Smooth muscle cell (in vitro differentiated cells): ENCODE data around the gene IFI6. TPM values are rescaled to one million over a fixed set of nuclear protein-coding genes. Genes with fewer than 3 reads are reported as not detected.

Experiments used
- DNase-seq: peaks from one replicate; lab custom pipeline; 2025; ENCODE audit not compliant: unreplicated experiment; lab: John Stamatoyannopoulos, UW
- H2AFZ ChIP-seq: fragments of 200-600 bp; sonication (generic); 2 replicates; pipeline ENCODE4 v1.6.0; 2016; ENCODE audit warnings: antibody characterized with exemption, low read depth, mild to moderate bottlenecking
- H3F3A ChIP-seq: fragments of 200-600 bp; sonication (generic); 2 replicates; pipeline ENCODE4 v1.6.0; 2017; ENCODE audit warnings: antibody characterized with exemption, low read depth
- H3K27ac ChIP-seq: fragments of 200-600 bp; sonication (generic); 2 replicates; pipeline ENCODE4 v1.5.1; 2016; ENCODE audit warnings: low read depth, mild to moderate bottlenecking
- H3K27me3 ChIP-seq: fragments of 200-600 bp; sonication (generic); 2 replicates; pipeline ENCODE4 v1.6.1; 2016; ENCODE audit warnings: low read depth, mild to moderate bottlenecking
- H3K36me3 ChIP-seq: fragments of 200-600 bp; sonication (generic); 2 replicates; pipeline ENCODE4 v1.5.1; 2016; ENCODE audit warnings: low read depth
- H3K4me1 ChIP-seq: fragments of 200-600 bp; sonication (generic); 2 replicates; pipeline ENCODE4 v1.5.1; 2016; ENCODE audit warnings: low read depth
- H3K4me2 ChIP-seq: fragments of 200-600 bp; sonication (generic); 2 replicates; pipeline ENCODE4 v1.6.0; 2016; ENCODE audit warnings: mild to moderate bottlenecking
- H3K4me3 ChIP-seq: fragments of 200-600 bp; sonication (generic); 2 replicates; pipeline ENCODE4 v1.5.1; 2016; ENCODE audit warnings: mild to moderate bottlenecking
- H3K79me2 ChIP-seq: fragments of 200-600 bp; sonication (generic); 2 replicates; pipeline ENCODE4 v1.6.0; 2016; ENCODE audit warnings: low read depth, mild to moderate bottlenecking
- H3K9ac ChIP-seq: fragments of 200-600 bp; sonication (generic); 2 replicates; pipeline ENCODE4 v1.6.0; 2016; ENCODE audit warnings: low read depth
- H3K9me3 ChIP-seq: fragments of 200-600 bp; sonication (generic); replicated peaks from 2 replicates; pipeline ENCODE4 v1.5.1; 2016; ENCODE audit warnings: low read depth
- H4K20me1 ChIP-seq: fragments of 200-600 bp; sonication (generic); 2 replicates; pipeline ENCODE4 v1.6.0; 2016; ENCODE audit warnings: low read depth
- CTCF ChIP-seq: fragments of 200-600 bp; sonication (generic); IDR thresholded peaks from 2 replicates; pipeline ENCODE4 v1.5.1; 2017; ENCODE audit warnings: borderline replicate concordance, mild to moderate bottlenecking, antibody characterized with exemption; ENCODE audit not compliant: insufficient read depth, poor library complexity, severe bottlenecking
- WGBS: methylation state at CpG from one replicate; pipeline ENCODE4 v1.1.7; 2016; ENCODE audit warnings: low lambda C conversion rate; 5-methylcytosine and 5-hydroxymethylcytosine counted together
- polyA plus RNA-seq: library from polyadenylated mRNA; unstranded; fragments of >200 nt; fragmentation: Nextera tagmentation; extraction: Ambion mirVana; gene quantifications from 2 replicates; pipeline ENCODE4 v1.2.1, GENCODE V29; 2016
- total RNA-seq: library from RNA; depleted of rRNA; stranded (reverse); fragments of >200 nt; gene quantifications from 2 replicates; pipeline ENCODE4 v1.2.3, GENCODE V29; 2014

The IFI6 gene
- total and polyA plus RNA-seq, 2 experiments from 2014 or later: 26.7 to 43.7 TPM

GRCh38 chr1:27666791-27667254, 5.2 kb downstream of the IFI6 start:
- peaks cover 5% of the 10 kb centered on the region for H3K4me1 ChIP-seq
- no peaks in the 10 kb centered on the region for H3F3A ChIP-seq
- no peaks in the 10 kb centered on the region for H3K9me3 ChIP-seq
- H3K36me3 ChIP-seq: no peaks in the 10 kb centered on the region
- WGBS: 67% methylated on average over 6 of the region's 6 CpGs
- no peak for DNase-seq
- no peak overlapping the region for H3K4me2 ChIP-seq
- TF ChIP-seq CTCF: no peak
- H2AFZ ChIP-seq: no peak overlapping the region
- H3K27ac ChIP-seq: no peak overlapping the region
- no peaks in the 10 kb centered on the region for H3K79me2 ChIP-seq
- no peaks in the 10 kb centered on the region for H4K20me1 ChIP-seq
- no peak overlapping the region for H3K9ac ChIP-seq
- no peak overlapping the region for H3K4me3 ChIP-seq
- H3K27me3 ChIP-seq: no peaks in the 10 kb centered on the region

DNA sequence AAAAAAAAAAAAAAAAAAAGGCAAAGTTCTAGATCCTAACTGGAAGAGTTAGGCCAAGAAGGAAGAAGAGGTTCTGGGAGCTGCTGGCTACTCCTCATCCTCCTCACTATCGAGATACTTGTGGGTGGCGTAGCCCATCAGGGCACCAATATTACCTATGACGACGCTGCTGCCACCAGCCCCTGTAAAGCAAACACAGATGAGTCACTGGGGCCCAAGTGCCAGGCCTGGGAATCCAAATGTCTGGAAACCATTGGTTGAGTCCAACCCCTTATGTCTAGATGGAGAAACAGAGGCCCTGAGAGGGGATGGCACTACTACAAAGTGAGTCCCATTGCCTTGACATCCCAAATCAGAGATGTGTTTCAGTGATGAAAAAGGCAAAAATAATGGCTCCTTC, 5.7 kb downstream of the IFI6 start:
- 87% methylated on average over 4 of the region's 4 CpGs for WGBS
- no peak for TF ChIP-seq CTCF
- H3F3A ChIP-seq: no peaks in the 10 kb centered on the region

DNA sequence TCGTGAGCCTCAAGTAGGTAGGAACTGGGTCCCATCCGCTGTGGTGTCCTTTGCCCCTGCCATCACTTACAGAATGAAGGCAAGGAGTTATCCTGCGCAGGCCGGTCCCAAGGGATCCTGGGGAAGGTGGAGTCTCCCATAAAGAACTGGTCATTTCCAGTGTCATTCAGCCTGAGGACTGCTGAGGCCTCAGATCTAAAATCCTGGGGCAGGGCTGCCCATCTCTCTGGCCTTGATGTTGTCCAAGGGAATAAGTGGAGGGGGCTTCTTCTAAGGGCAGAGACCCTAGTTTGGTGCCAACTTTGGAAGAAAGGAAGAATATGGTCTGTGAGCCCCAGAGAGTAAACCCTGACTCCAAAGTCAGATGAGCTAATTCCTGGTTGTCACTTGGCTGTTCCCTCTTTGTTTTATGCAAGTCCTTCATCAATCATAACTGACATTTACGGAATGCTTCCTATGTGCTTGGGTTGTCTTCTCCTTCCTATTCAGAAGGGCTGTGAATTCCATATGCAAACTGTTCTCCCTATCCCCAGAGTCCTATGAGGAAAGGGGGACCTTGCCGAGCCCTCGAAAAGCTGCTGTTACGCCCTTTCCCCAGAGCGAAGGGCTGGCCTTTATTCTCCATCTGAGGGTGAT, 6.9 kb downstream of the IFI6 start:
- Histone ChIP-seq H3K4me2 (no peak overlapping the region), H3K4me1 (peaks cover 5% of the 10 kb centered on the region), H3K79me2 (no peaks in the 10 kb centered on the region), H2AFZ (no peak overlapping the region), H4K20me1 (no peaks in the 10 kb centered on the region), H3K27me3 (no peaks in the 10 kb centered on the region), H3K9ac (no peak overlapping the region), H3K36me3 (no peaks in the 10 kb centered on the region), H3F3A (peaks cover 5% of the 10 kb centered on the region), H3K4me3 (no peak overlapping the region), H3K27ac (no peak overlapping the region), H3K9me3 (no peaks in the 10 kb centered on the region)
- DNase-seq: no peak
- TF ChIP-seq CTCF: no peak
- 94% methylated on average over 9 of the region's 9 CpGs for WGBS

More for the DNA sequence above, 5.7 kb downstream of the IFI6 start:
- H3K9me3 ChIP-seq: no peaks in the 10 kb centered on the region
- H3K4me3 ChIP-seq: no peak overlapping the region
- H4K20me1 ChIP-seq: no peaks in the 10 kb centered on the region
- H3K4me2 ChIP-seq: no peak overlapping the region
- no peaks in the 10 kb centered on the region for H3K36me3 ChIP-seq
- H2AFZ ChIP-seq: no peak overlapping the region
- DNase-seq: no peak
- no peak overlapping the region for H3K27ac ChIP-seq
- H3K9ac ChIP-seq: no peak overlapping the region
- peaks cover 5% of the 10 kb centered on the region for H3K4me1 ChIP-seq
- no peaks in the 10 kb centered on the region for H3K27me3 ChIP-seq
- no peaks in the 10 kb centered on the region for H3K79me2 ChIP-seq

DNA sequence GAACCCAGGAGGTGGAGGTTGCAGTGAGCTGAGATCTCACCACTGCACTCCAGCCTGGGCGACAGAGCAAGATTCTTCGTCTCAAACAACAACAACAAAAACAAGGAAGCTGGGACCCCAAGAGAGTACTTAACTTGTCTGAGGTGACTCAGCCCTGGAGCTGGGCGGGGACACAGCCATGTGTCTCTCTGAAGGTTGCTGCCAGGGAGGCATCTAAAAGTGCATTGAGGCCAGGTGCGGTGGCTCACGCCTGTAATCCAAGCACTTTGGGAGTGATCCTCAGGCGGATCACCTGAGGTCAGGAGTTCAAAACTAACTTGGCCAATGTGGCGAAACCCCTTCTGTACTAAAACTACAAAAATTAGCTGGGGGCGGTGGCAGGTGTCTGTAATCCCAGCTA, 7.7 kb downstream of the IFI6 start:
- Histone ChIP-seq H3K27me3 (no peaks in the 10 kb centered on the region), H4K20me1 (no peaks in the 10 kb centered on the region), H3K4me2 (no peak overlapping the region), H2AFZ (no peak overlapping the region), H3K36me3 (no peaks in the 10 kb centered on the region), H3K79me2 (no peaks in the 10 kb centered on the region), H3K9me3 (no peaks in the 10 kb centered on the region), H3F3A (peaks cover 6% of the 10 kb centered on the region), H3K4me3 (no peak overlapping the region), H3K27ac (no peak overlapping the region), H3K4me1 (peaks cover 5% of the 10 kb centered on the region), H3K9ac (no peak overlapping the region)
- no peak for DNase-seq
- WGBS: 69% methylated on average over 8 of the region's 8 CpGs
- TF ChIP-seq CTCF: no peak
